Peyer's patch (tissue), 4 donors: ENCODE results near the gene KRTAP5-6.

ENCODE experiments used
- CTCF ChIP-seq, 6 experiments: fragments of 450-650 bp in 4 of 6; fragments of 200-600 bp in 2 of 6; sonication (generic) in 1 of 6; IDR thresholded peaks; one replicate each; pipeline ENCODE4 v1.5.1; 2017 to 2019; ENCODE audit warnings: antibody characterized with exemption in 6 of 6, mild to moderate bottlenecking in 3 of 6, moderate library complexity in 1 of 6
- POLR2A ChIP-seq, 2 donors: fragments of 450-650 bp; IDR thresholded peaks; one replicate each; pipeline ENCODE4 v1.5.1; 2017; ENCODE audit warnings: antibody characterized with exemption in 2 of 2, mild to moderate bottlenecking in 2 of 2, moderate library complexity in 2 of 2

GRCh38 chr11:1728931-1729691, 32.1 kb downstream of the KRTAP5-6 start:
- TF ChIP-seq CTCF (IDR thresholded peaks at IDR 0.05) (no peak), POLR2A (IDR thresholded peaks at IDR 0.05) (no peak)
